ENCODE data around the gene ZNRF2.

GRCh38 chr7:30303312-30304039, 19.1 kb downstream of the ZNRF2 start:
- TF ChIP-seq CTCF (IDR thresholded peaks at IDR 0.05): no peak
- TF ChIP-seq POLR2A (IDR thresholded peaks at IDR 0.05): no peak
